Aorta (tissue), 5 donors: ENCODE results near the gene KRTAP10-7. TPM values are rescaled to one million over a fixed set of nuclear protein-coding genes. Genes with fewer than 3 reads are reported as not detected.

Experiments
- ATAC-seq: fragments of 200-7000 bp; cut with Tn5 transposase; one replicate; pipeline ENCODE4 v1.9.1; 2022; ENCODE audit warnings: moderate library complexity; ENCODE audit not compliant: low FRiP score
- DNase-seq, 2 donors: peaks; one replicate each; pipeline ENCODE4 v3.0.0-alpha.2; 2020
- H3K27ac ChIP-seq, 2 donors: one replicate each; pipeline ENCODE4 v1.5.1; 2013; ENCODE audit warnings: low read length in 2 of 2, mild to moderate bottlenecking in 2 of 2, moderate library complexity in 2 of 2, control low read depth in 1 of 2, inconsistent platforms in 1 of 2, low read depth in 1 of 2
- H3K27me3 ChIP-seq, 2 donors: one replicate each; pipeline ENCODE4 v1.6.1; 2013; ENCODE audit warnings: control low read depth in 1 of 2, low read length in 1 of 2, mild to moderate bottlenecking in 1 of 2, moderate library complexity in 1 of 2; ENCODE audit not compliant: insufficient read depth in 2 of 2, control insufficient read depth in 1 of 2
- H3K36me3 ChIP-seq, 2 donors: one replicate each; pipeline ENCODE4 v1.6.1; 2013; ENCODE audit warnings: control low read depth in 1 of 2, low read length in 1 of 2, mild to moderate bottlenecking in 1 of 2; ENCODE audit not compliant: insufficient read depth in 2 of 2, control insufficient read depth in 1 of 2
- H3K4me1 ChIP-seq, 2 donors: one replicate each; pipeline ENCODE4 v1.6.1; 2013; ENCODE audit warnings: low read length in 2 of 2, control low read depth in 1 of 2, mild to moderate bottlenecking in 1 of 2, moderate library complexity in 1 of 2; ENCODE audit not compliant: insufficient read depth in 2 of 2, control insufficient read depth in 1 of 2
- H3K4me3 ChIP-seq, 2 donors: one replicate each; pipeline ENCODE4 v1.5.1; 2013; ENCODE audit warnings: low read length in 2 of 2, control low read depth in 1 of 2, mild to moderate bottlenecking in 1 of 2
- H3K9me3 ChIP-seq: one replicate; pipeline ENCODE4 v1.6.1; 2013; ENCODE audit warnings: mild to moderate bottlenecking, low read length; ENCODE audit not compliant: control insufficient read depth
- WGBS, 2 donors: extraction: QIAGEN DNeasy Blood & Tissue Kit; methylation state at CpG; one replicate each; pipeline ENCODE4 v1.1.7; 2013; 5-methylcytosine and 5-hydroxymethylcytosine counted together
- intact Hi-C, 2 donors: fragments of 100-400 bp; cut with DNase I; formaldehyde crosslinking; loops; one replicate each; pipeline versions ENCODE4 v1.14.2 to v1.15.0; 2022
- polyA plus RNA-seq, 2 donors: library from polyadenylated mRNA; stranded (reverse); fragments of 200-250 nt; gene quantifications; one replicate each; pipeline ENCODE4 v1.2.3, GENCODE V29; 2013
- total RNA-seq, 2 donors: library from RNA; stranded (reverse); fragmentation: NEBNext Ultra II Directional; extraction: Animal tissue kit (Norgen Biotek cat#: 25700); gene quantifications; one replicate each; pipeline ENCODE4 v1.2.1, GENCODE V29; 2021
- donor health status: healthy with polysubstance abuse.
- donor health status: Bipolar disorder and iron deficiency.
- donor health status: DM: no; HTN: no; CAD: no.
- donor health status: DM: no; HTN: no; CAD: no.
- donor health status: DM: yes; HTN: yes; CAD: no.

Gene KRTAP10-7
- total and polyA plus RNA-seq, 4 donors: not detected

- Histone ChIP-seq H3K36me3 (no peaks in the 10 kb centered on the region), H3K4me1 (no peaks in the 10 kb centered on the region), H3K4me3 (no peak overlapping the region), H3K27me3 (no peaks in the 10 kb centered on the region), H3K9me3 (no peaks in the 10 kb centered on the region), H3K27ac (no peak overlapping the region)
- ATAC-seq (no peak), DNase-seq (peak in 1 of 2 donors; percentile 47)
- intact Hi-C loops: no loop called here
- WGBS, 2 donors: 91 to 92% methylated on average over 20 of the region's 20 CpGs
Observed at GRCh38 chr21:44650265-44650972, 50.0 kb downstream of the KRTAP10-7 start.

GRCh38 chr21:44650973-44651675 lies 50.7 kb downstream of the KRTAP10-7 start:
- H3K27me3 ChIP-seq: no peaks in the 10 kb centered on the region
- no peak for ATAC-seq
- 91 to 92% methylated on average over 12 of the region's 12 CpGs for WGBS, 2 donors

More at GRCh38 chr21:44650973-44651675, 50.7 kb downstream of the KRTAP10-7 start:
- Histone ChIP-seq H3K9me3 (no peaks in the 10 kb centered on the region), H3K4me3 (no peak overlapping the region), H3K4me1 (no peaks in the 10 kb centered on the region), H3K36me3 (no peaks in the 10 kb centered on the region), H3K27ac (no peak overlapping the region)
- intact Hi-C loops: no loop called here
- peak in 1 of 2 donors; percentile 37 for DNase-seq

Other genes starting within 250 kb of the KRTAP10-7 start
- 10 to 100 TPM in 1 of 2 donors, 1 to 10 TPM in 1; 7.0 to 15.8 TPM for gene TRPM2, start 247.0 kb upstream of the KRTAP10-7 start, total RNA-seq
- 1 to 10 TPM; 2.2 to 4.9 TPM for gene TRPM2, start 247.0 kb upstream of the KRTAP10-7 start, polyA plus RNA-seq
- gene LRRC3, start 145.1 kb upstream of the KRTAP10-7 start, total RNA-seq: 1 to 10 TPM; 1.6 to 5.3 TPM
- gene LRRC3, start 145.1 kb upstream of the KRTAP10-7 start, polyA plus RNA-seq: 1 to 10 TPM in 1 of 2 donors, under 1 TPM in 1; 0.63 to 1.5 TPM
- not detected for gene KRTAP10-1, start 60.4 kb upstream of the KRTAP10-7 start, total RNA-seq
- gene KRTAP10-1, start 60.4 kb upstream of the KRTAP10-7 start, polyA plus RNA-seq: not detected
- not detected for gene KRTAP10-2, start 49.1 kb upstream of the KRTAP10-7 start, total RNA-seq
- gene KRTAP10-2, start 49.1 kb upstream of the KRTAP10-7 start, polyA plus RNA-seq: not detected
- not detected for gene KRTAP10-3, start 41.8 kb upstream of the KRTAP10-7 start, total RNA-seq
- gene KRTAP10-3, start 41.8 kb upstream of the KRTAP10-7 start, polyA plus RNA-seq: not detected
- gene KRTAP10-4, start 26.9 kb upstream of the KRTAP10-7 start, total RNA-seq: not detected
- gene KRTAP10-4, start 26.9 kb upstream of the KRTAP10-7 start, polyA plus RNA-seq: not detected
- gene KRTAP10-5, start 20.0 kb upstream of the KRTAP10-7 start, total RNA-seq: not detected
- gene KRTAP10-5, start 20.0 kb upstream of the KRTAP10-7 start, polyA plus RNA-seq: not detected
- gene KRTAP10-6, start 8.1 kb upstream of the KRTAP10-7 start, total RNA-seq: not detected
- gene KRTAP10-6, start 8.1 kb upstream of the KRTAP10-7 start, polyA plus RNA-seq: not detected
- gene KRTAP10-8, start 11.5 kb downstream of the KRTAP10-7 start, total RNA-seq: not detected
- gene KRTAP10-8, start 11.5 kb downstream of the KRTAP10-7 start, polyA plus RNA-seq: not detected
- not detected for gene KRTAP10-9, start 26.5 kb downstream of the KRTAP10-7 start, total RNA-seq
- gene KRTAP10-9, start 26.5 kb downstream of the KRTAP10-7 start, polyA plus RNA-seq: not detected
- not detected for gene KRTAP10-10, start 36.8 kb downstream of the KRTAP10-7 start, total RNA-seq
- not detected for gene KRTAP10-10, start 36.8 kb downstream of the KRTAP10-7 start, polyA plus RNA-seq
- not detected for gene KRTAP10-11, start 45.8 kb downstream of the KRTAP10-7 start, total RNA-seq
- gene KRTAP10-11, start 45.8 kb downstream of the KRTAP10-7 start, polyA plus RNA-seq: not detected
- not detected for gene KRTAP12-4, start 54.1 kb downstream of the KRTAP10-7 start, total RNA-seq
- gene KRTAP12-4, start 54.1 kb downstream of the KRTAP10-7 start, polyA plus RNA-seq: not detected
- gene KRTAP12-3, start 57.3 kb downstream of the KRTAP10-7 start, total RNA-seq: not detected
- not detected for gene KRTAP12-3, start 57.3 kb downstream of the KRTAP10-7 start, polyA plus RNA-seq
- not detected for gene KRTAP12-2, start 66.3 kb downstream of the KRTAP10-7 start, total RNA-seq
- gene KRTAP12-2, start 66.3 kb downstream of the KRTAP10-7 start, polyA plus RNA-seq: not detected
- gene KRTAP12-1, start 81.6 kb downstream of the KRTAP10-7 start, total RNA-seq: not detected
- gene KRTAP12-1, start 81.6 kb downstream of the KRTAP10-7 start, polyA plus RNA-seq: not detected
- gene KRTAP10-12, start 96.6 kb downstream of the KRTAP10-7 start, total RNA-seq: not detected
- gene KRTAP10-12, start 96.6 kb downstream of the KRTAP10-7 start, polyA plus RNA-seq: not detected
- not detected for gene TSPEAR, start 111.0 kb downstream of the KRTAP10-7 start, total RNA-seq
- gene TSPEAR, start 111.0 kb downstream of the KRTAP10-7 start, polyA plus RNA-seq: not detected
- gene UBE2G2, start 201.2 kb downstream of the KRTAP10-7 start, total RNA-seq: 10 to 100 TPM; 79.5 to 83.6 TPM
- 10 to 100 TPM; 46.8 to 60.0 TPM for gene UBE2G2, start 201.2 kb downstream of the KRTAP10-7 start, polyA plus RNA-seq
- gene SUMO3, start 217.5 kb downstream of the KRTAP10-7 start, total RNA-seq: 10 to 100 TPM; 63.2 to 68.9 TPM
- gene SUMO3, start 217.5 kb downstream of the KRTAP10-7 start, polyA plus RNA-seq: 10 to 100 TPM; 35.7 to 88.0 TPM